Activated CD4-positive, CD25-positive, alpha-beta regulatory T cell treated with anti-CD3 and anti-CD28 coated beads, Interleukin-2, amount 50 U/mL, for 24 hours (primary cell): ENCODE data around the gene GFOD1.

ENCODE experiments used
- ATAC-seq, 2 donors: fragments of 150-1000 bp; cut with Tn5 transposase; one replicate each; pipeline ENCODE4 v1.10.0; 2021; ENCODE audit warnings: mild to moderate bottlenecking in 1 of 2, moderate library complexity in 1 of 2

GFOD1 gene

GRCh38 chr6:13421425-13422059 is 65.9 kb downstream of the GFOD1 start:
- ATAC-seq, result no peak

DNA sequence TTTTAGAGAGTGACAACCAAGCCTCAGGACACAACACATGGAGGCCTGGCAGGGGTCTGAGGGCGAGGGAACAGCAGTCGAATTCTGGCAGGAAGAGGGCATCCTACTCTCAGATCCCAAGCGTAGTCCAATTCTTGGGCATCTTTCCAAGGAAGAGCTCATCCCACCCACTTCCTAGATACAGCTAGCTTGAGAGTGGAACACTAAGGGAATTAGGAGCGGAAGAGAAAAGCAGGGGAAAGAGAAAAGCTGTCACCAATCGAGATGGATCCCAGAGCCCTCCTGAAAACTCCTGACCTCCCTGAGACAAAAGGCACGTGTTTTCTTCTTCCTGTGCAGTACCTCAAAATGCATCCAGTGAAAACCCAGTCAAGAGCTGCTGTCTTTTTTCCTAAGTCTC is 67.1 kb downstream of the GFOD1 start:
- ATAC-seq, result no peak

- no peak for ATAC-seq
These were observed 67.8 kb downstream of the GFOD1 start for GRCh38 chr6:13419422-13420195.

- no peak for ATAC-seq
These were observed 68.6 kb downstream of the GFOD1 start for GRCh38 chr6:13418844-13419243.

DNA sequence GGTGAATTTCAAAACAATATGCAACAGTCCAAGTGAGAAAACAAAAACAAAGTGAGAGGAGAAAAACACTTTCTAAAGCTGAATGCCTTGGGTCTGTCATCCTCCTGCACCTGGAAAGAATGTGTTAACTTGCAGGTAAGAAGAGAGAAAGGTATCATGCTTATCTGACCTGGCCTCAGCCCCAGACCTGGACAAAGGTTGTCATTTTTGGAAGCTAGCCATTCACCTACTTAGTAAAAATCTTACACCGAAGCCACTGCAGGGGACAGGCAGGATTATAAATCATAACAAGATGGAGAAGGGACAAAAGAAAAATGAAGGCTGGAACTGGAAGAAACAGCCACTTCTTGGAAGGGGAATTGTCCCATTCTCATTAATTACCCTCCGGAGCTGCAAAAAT is 69.4 kb downstream of the GFOD1 start:
- no peak for ATAC-seq

- no peak for ATAC-seq
These were observed 70.0 kb downstream of the GFOD1 start for GRCh38 chr6:13417431-13417830.

GRCh38 chr6:13415283-13415682 is 72.1 kb downstream of the GFOD1 start:
- ATAC-seq, result no peak

DNA sequence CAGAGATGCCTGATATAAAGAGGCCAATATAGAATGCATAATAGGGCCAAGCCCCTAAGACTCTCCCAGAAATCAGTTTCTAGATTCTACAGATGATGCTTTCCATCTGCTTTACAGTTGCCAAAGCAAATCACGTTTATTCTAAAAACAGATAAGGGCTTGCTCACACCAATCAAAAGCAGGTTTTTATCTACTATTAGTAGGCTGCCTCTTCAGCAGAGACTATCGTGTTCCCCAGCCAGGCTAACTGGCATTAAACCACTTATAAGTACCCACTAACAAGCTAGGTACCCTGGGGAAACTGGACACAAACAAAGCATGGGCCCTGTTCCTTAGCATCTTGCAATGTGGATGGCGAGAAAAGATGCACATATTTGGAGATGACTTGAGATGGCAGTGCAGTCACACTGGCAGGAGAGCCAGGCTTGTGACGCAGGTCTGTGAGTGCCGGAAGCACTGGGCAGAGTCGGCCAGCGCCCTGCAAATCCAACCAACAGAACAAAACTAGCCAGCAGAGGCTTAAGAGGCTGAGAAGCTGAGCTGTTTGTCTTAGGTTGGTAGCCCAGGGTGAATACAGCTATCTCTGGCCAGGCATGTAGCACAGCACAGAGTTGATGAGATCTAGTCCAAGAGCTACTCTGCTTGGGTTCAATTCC is 73.4 kb downstream of the GFOD1 start:
- ATAC-seq, result no peak

GRCh38 chr6:13413466-13413862 is 73.9 kb downstream of the GFOD1 start:
- ATAC-seq, result no peak

- ATAC-seq, result no peak
These were observed 74.5 kb downstream of the GFOD1 start for GRCh38 chr6:13412639-13413465.

- ATAC-seq, result no peak
These were observed 75.2 kb downstream of the GFOD1 start for GRCh38 chr6:13412211-13412610.

DNA sequence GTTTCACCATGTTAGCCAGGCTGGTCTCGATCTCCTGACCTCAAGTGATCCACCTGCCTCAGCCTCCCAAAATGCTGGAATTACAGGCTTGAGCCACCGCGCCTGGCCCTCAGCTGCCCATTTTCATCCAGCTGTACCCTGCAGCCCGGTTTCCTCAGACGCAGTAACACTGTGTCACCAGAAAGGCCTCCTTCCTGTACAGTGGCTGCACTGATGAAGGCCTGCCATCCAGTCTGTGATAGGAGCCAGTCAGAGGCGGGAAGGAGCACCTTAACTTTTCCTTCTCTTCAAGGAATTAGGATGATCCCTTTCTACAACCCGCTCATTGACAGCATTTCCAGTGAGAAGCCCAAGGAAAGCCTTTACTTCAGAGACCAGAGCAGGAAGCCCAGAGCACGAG is 75.9 kb downstream of the GFOD1 start:
- no peak for ATAC-seq

GRCh38 chr6:13409991-13410390 is 77.4 kb downstream of the GFOD1 start:
- no peak for ATAC-seq

GRCh38 chr6:13407709-13408695 is 79.4 kb downstream of the GFOD1 start:
- ATAC-seq, result no peak

GRCh38 chr6:13407368-13407708 is 80.1 kb downstream of the GFOD1 start:
- no peak for ATAC-seq

DNA sequence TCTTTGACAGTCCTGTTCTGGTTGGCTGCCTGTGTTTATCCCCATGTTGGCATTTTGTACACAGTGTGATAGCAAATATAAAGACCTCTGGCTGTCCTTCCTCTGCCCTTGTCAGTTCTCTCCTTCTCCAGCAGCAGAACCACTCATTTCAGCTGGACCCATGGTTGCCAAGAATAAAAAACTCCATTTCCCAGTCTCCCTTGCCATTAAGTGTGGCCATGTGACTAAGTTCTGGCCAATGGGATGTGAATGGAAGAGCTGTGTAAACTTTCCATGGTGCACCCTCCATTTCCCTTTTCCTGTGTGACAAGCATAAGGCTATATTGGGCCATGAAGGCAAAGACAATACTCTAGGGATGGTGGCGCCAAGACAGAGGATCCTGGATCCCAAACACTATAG is 80.6 kb downstream of the GFOD1 start:
- ATAC-seq, result no peak

DNA sequence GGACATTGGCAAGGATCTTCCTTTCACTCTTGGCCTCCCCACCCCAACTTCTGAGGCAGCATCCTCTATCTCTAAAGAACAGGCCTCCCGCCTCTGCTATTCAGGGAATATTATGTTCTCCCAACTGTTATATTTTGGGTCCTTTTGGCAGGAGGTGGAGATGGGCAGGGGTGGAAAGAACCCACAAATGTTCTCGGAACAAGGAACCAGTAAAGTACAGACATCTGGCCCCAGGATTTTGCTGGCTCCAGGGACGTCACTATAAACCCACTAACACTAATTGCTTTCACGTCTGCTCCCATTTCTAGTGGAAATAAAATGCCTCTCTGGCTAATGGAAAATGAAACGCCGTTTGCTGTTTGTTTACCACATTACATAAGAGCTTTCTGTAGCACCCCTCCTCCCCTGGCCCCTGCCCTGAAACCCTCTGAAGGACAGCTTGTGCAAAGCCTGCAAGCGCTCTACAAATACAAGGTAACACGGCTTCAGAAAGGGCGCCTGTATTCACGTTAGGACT is 81.4 kb downstream of the GFOD1 start:
- ATAC-seq, result no peak

- ATAC-seq, result no peak
These were observed 82.5 kb downstream of the GFOD1 start for GRCh38 chr6:13404892-13405254.

GRCh38 chr6:13404228-13404891 is 83.0 kb downstream of the GFOD1 start:
- no peak for ATAC-seq

DNA sequence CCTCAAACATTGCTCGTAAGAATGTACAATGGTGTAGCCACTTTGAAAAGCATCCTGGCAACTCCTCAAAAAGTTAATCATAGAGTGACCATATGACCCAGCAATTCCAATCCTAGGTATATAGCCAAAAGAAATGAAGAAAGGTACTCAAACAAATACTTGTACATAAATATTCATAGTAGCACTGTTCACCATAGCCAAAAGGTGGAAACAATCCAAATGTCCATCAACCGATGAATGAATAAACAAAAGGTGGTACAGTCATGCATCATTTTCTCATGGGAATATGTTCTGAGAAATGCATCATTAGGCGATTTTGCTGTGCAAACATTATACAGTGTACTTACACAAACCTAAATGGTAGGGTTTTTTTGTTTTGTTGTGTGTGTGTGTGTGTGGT is 84.7 kb downstream of the GFOD1 start:
- ATAC-seq, result no peak

- ATAC-seq, result peak; percentile 20 to 55
These were observed 86.6 kb downstream of the GFOD1 start for GRCh38 chr6:13400772-13401171.
